ENCODE data around the gene PHF13. TPM values are rescaled to one million over a fixed set of nuclear protein-coding genes. Genes with fewer than 3 reads are reported as not detected.

Gene PHF13
- total RNA-seq, 1 experiment from 2014 or later, result 20.9 TPM

GRCh38 chr1:6601923-6602668 is 11.4 kb upstream of the PHF13 start:
- H3F3A ChIP-seq (ENCODE audit: insufficient read depth, low read depth), result peaks cover 2% of the 10 kb centered on the region; the same call in 1 of the 2 replicates
- H3K4me1 ChIP-seq (replicated peaks; ENCODE audit: insufficient read depth), result no peaks in the 10 kb centered on the region
- peak in 1 of 2 experiments; percentile 44 for DNase-seq
- H3K36me3 ChIP-seq (ENCODE audit: low read depth), result no peaks in the 10 kb centered on the region
- ChIA-PET CTCF (no interaction called here), POLR2A (ENCODE audit: unreplicated experiment) (interaction anchor here (0.6 kb wide), 1 partner anchor 112 kb away, joined by 4 read pairs; no protein-coding TSS in a partner anchor)
- peak overlapping the region; percentile 78 for H2AFZ ChIP-seq
- no TSS peak for BruUV-seq (replicated peaks)
- H3K9me3 ChIP-seq (ENCODE audit: insufficient read depth, low read depth), result no peaks in the 10 kb centered on the region
- H3K27ac ChIP-seq, result peak overlapping the region; percentile 84
- intact Hi-C loops (cut with micrococcal nuclease; ENCODE audit: unreplicated experiment), result loop anchor here (1.0 to 5.0 kb wide), 3 partner anchors 11 to 110 kb away; partner anchors contain the start of genes NOL9, PHF13 and PLEKHG5
- peak overlapping the region; percentile 99 for H3K4me2 ChIP-seq
- H3K27me3 ChIP-seq (ENCODE audit: insufficient read depth, low read depth), result no peaks in the 10 kb centered on the region
- H3K4me3 ChIP-seq, result peak overlapping the region; percentile 86
- no peaks in the 10 kb centered on the region; the same call in 1 of the 2 replicates for H4K20me1 ChIP-seq (ENCODE audit: insufficient read depth)
- no peak for TF ChIP-seq EZH2 (IDR thresholded peaks at IDR 0.05; ENCODE audit: low read depth)
- TF ChIP-seq CTCF (conservative IDR thresholded peaks at IDR 0.05), result no peak
- H3K9me2 ChIP-seq (ENCODE audit: insufficient read depth), result no peaks in the 10 kb centered on the region
- peaks cover 44% of the 10 kb centered on the region for H3K79me2 ChIP-seq (ENCODE audit: low read depth)

- DNase-seq, result peak; percentile 54 to 90
Observed at GRCh38 chr1:6602669-6603237, 10.8 kb upstream of the PHF13 start, which contains the start of gene KLHL21. TSS of gene KLHL21 (minus strand) at chr1:6602869. CDS start at chr1:6602817, 52 bp downstream.

More at GRCh38 chr1:6602669-6603237, 10.8 kb upstream of the PHF13 start, which contains the start of gene KLHL21:
- Histone ChIP-seq H2AFZ (peak within 1 kb of the TSS; percentile 89), H3K36me3 (ENCODE audit: low read depth) (no peaks in the 10 kb centered on the region), H3K4me2 (peak within 1 kb of the TSS; percentile 99), H3K4me3 (peak within 1 kb of the TSS; percentile 86), H3K27me3 (ENCODE audit: insufficient read depth, low read depth) (no peaks in the 10 kb centered on the region), H3K9me2 (ENCODE audit: insufficient read depth) (no peaks in the 10 kb centered on the region), H3K4me1 (replicated peaks; ENCODE audit: insufficient read depth) (no peaks in the 10 kb centered on the region), H3K27ac (peak within 1 kb of the TSS; percentile 84), H4K20me1 (ENCODE audit: insufficient read depth) (no peaks in the 10 kb centered on the region; the same call in 1 of the 2 replicates), H3K79me2 (ENCODE audit: low read depth) (peaks cover 39% of the 10 kb centered on the region), H3F3A (ENCODE audit: insufficient read depth, low read depth) (peaks cover 2% of the 10 kb centered on the region; the same call in 1 of the 2 replicates), H3K9me3 (ENCODE audit: insufficient read depth, low read depth) (no peaks in the 10 kb centered on the region)
- CTCF ChIA-PET, result no interaction called here
- no TSS peak for BruUV-seq (replicated peaks)
- TF ChIP-seq CTCF (conservative IDR thresholded peaks at IDR 0.05), result no peak
- no peak for TF ChIP-seq EZH2 (IDR thresholded peaks at IDR 0.05; ENCODE audit: low read depth)
- POLR2A ChIA-PET (ENCODE audit: unreplicated experiment), result no interaction called here
- intact Hi-C loops (cut with micrococcal nuclease; ENCODE audit: unreplicated experiment), result loop anchor here (5.0 kb wide), 1 partner anchor 110 kb away; the partner anchor contains the start of gene PLEKHG5
